Neural cell (in vitro differentiated cells): ENCODE data around the gene TEKT5. TPM values are rescaled to one million over a fixed set of nuclear protein-coding genes. Genes with fewer than 3 reads are reported as not detected.

Experiments
- H2AFZ ChIP-seq: fragments of 200-600, 300-800 bp; sonication (generic), shearing (Covaris generic); 2 replicates; pipeline ENCODE4 v1.6.0; 2014; ENCODE audit warnings: low read depth, mild to moderate bottlenecking, antibody characterized with exemption, low read length, moderate library complexity
- H3F3A ChIP-seq: fragments of 200-600 bp; shearing (Covaris generic); 2 replicates; pipeline ENCODE4 v1.6.1; 2016; ENCODE audit warnings: mild to moderate bottlenecking, moderate library complexity, mixed read lengths, antibody characterized with exemption, low read length; ENCODE audit not compliant: insufficient read depth, poor library complexity, severe bottlenecking
- H3K27ac ChIP-seq: fragments of 200-600, 300-800 bp; sonication (generic), shearing (Covaris generic); 2 replicates; pipeline ENCODE4 v1.5.1; 2014; ENCODE audit warnings: mild to moderate bottlenecking, low read length, moderate library complexity
- H3K27me3 ChIP-seq: fragments of 300-800, 200-600 bp; sonication (generic), shearing (Covaris generic); 2 replicates; pipeline ENCODE4 v1.6.0; 2014; ENCODE audit warnings: mild to moderate bottlenecking, low read depth, low read length, moderate library complexity; ENCODE audit not compliant: insufficient read depth
- H3K36me3 ChIP-seq: fragments of 300-800, 200-600 bp; sonication (generic), shearing (Covaris generic); 2 replicates; pipeline ENCODE4 v1.5.1; 2014; ENCODE audit warnings: mild to moderate bottlenecking, antibody characterized with exemption, low read length, moderate library complexity; ENCODE audit not compliant: insufficient read depth
- H3K4me2 ChIP-seq: fragments of 300-800, 200-600 bp; sonication (generic), shearing (Covaris generic); 2 replicates; pipeline ENCODE4 v1.6.0; 2014; ENCODE audit warnings: mild to moderate bottlenecking, low read length
- H3K4me3 ChIP-seq: fragments of 300-800, 200-600 bp; sonication (generic), shearing (Covaris generic); 2 replicates; pipeline ENCODE4 v1.5.1; 2014; ENCODE audit warnings: mild to moderate bottlenecking, low read length, moderate library complexity
- H3K79me2 ChIP-seq: fragments of 200-600 bp; shearing (Covaris generic); replicated peaks from 2 replicates; pipeline ENCODE4 v1.6.0; 2014; ENCODE audit warnings: mild to moderate bottlenecking, low read length, moderate library complexity; ENCODE audit not compliant: insufficient read depth
- H3K9ac ChIP-seq: fragments of 300-800, 200-600 bp; sonication (generic), shearing (Covaris generic); 2 replicates; pipeline ENCODE4 v1.6.1; 2016; ENCODE audit warnings: mild to moderate bottlenecking, low read length, mixed read lengths
- H3K9me2 ChIP-seq: fragments of 200-600 bp; shearing (Covaris generic); 2 replicates; pipeline ENCODE4 v1.6.1; 2016; ENCODE audit warnings: mild to moderate bottlenecking, low read length, mixed read lengths; ENCODE audit not compliant: insufficient read depth
- H3K9me3 ChIP-seq: fragments of 200-600, 300-800 bp; sonication (generic), shearing (Covaris generic); 2 replicates; pipeline ENCODE4 v1.6.1; 2016; ENCODE audit warnings: mild to moderate bottlenecking, mixed run types, low read length, moderate library complexity, mixed read lengths
- H4K20me1 ChIP-seq: fragments of 200-600 bp; shearing (Covaris generic); 2 replicates; pipeline ENCODE4 v1.6.1; 2016; ENCODE audit warnings: mild to moderate bottlenecking, mixed run types; ENCODE audit not compliant: insufficient read depth
- CTCF ChIP-seq: fragments of 450-650 bp; IDR thresholded peaks from 2 replicates; pipeline ENCODE4 v1.5.1; 2014; ENCODE audit warnings: antibody characterized with exemption, mild to moderate bottlenecking, moderate library complexity; ENCODE audit not compliant: poor library complexity, severe bottlenecking
- EP300 ChIP-seq: fragments of 450-650 bp; conservative IDR thresholded peaks from 2 replicates; pipeline ENCODE4 v1.6.1; 2014; ENCODE audit warnings: antibody characterized with exemption, mild to moderate bottlenecking, moderate library complexity; ENCODE audit not compliant: poor library complexity, severe bottlenecking
- EZH2 ChIP-seq: fragments of 200-600, 300-800 bp; shearing (Covaris generic), sonication (generic); IDR thresholded peaks from 2 replicates; pipeline ENCODE4 v1.6.1; 2014; ENCODE audit warnings: antibody characterized with exemption, low read length, borderline replicate concordance, mild to moderate bottlenecking; ENCODE audit not compliant: insufficient read depth, poor library complexity, severe bottlenecking
- MXI1 ChIP-seq: fragments of 450-650 bp; conservative IDR thresholded peaks from 2 replicates; pipeline ENCODE4 v1.6.1; 2014; ENCODE audit warnings: antibody characterized with exemption, mild to moderate bottlenecking; ENCODE audit not compliant: poor library complexity, severe bottlenecking
- POLR2AphosphoS5 ChIP-seq: IDR thresholded peaks from 2 replicates; pipeline ENCODE4 v1.6.1; 2012
- RAD21 ChIP-seq: fragments of 450-650 bp; conservative IDR thresholded peaks from 2 replicates; pipeline ENCODE4 v1.6.1; 2014; ENCODE audit warnings: antibody characterized with exemption, mild to moderate bottlenecking, moderate library complexity
- REST ChIP-seq: IDR thresholded peaks from 2 replicates; pipeline ENCODE4 v1.6.1; 2012; ENCODE audit warnings: borderline replicate concordance
- SMC3 ChIP-seq: fragments of 450-650 bp; conservative IDR thresholded peaks from 2 replicates; pipeline ENCODE4 v1.6.1; 2014; ENCODE audit warnings: antibody characterized with exemption, mild to moderate bottlenecking, moderate library complexity; ENCODE audit not compliant: poor library complexity
- TAF1 ChIP-seq: IDR thresholded peaks from 2 replicates; pipeline ENCODE4 v1.6.1; 2012; ENCODE audit warnings: low read depth
- polyA plus RNA-seq: library from polyadenylated mRNA; depleted of rRNA; stranded (reverse); fragments of >200 nt; gene quantifications from 2 replicates; pipeline ENCODE4 v1.2.3, GENCODE V29; 2014

Gene TEKT5
- polyA plus RNA-seq, 1 donor from 2014 or later: not detected

GRCh38 chr16:10623059-10623458 is 71.7 kb downstream of the TEKT5 start:
- no peaks in the 10 kb centered on the region for H3F3A ChIP-seq
- no peaks in the 10 kb centered on the region for H4K20me1 ChIP-seq
- no peaks in the 10 kb centered on the region for H3K9me3 ChIP-seq
- no peak overlapping the region for H2AFZ ChIP-seq
- H3K36me3 ChIP-seq: no peaks in the 10 kb centered on the region
- no peak overlapping the region for H3K27ac ChIP-seq
- H3K9me2 ChIP-seq: no peaks in the 10 kb centered on the region
- no peak for TF ChIP-seq TAF1
- no peak for TF ChIP-seq CTCF
- TF ChIP-seq POLR2AphosphoS5: no peak
- no peak for TF ChIP-seq RAD21
- TF ChIP-seq SMC3: no peak
- no peak for TF ChIP-seq REST
- TF ChIP-seq MXI1: no peak
- TF ChIP-seq EZH2: no peak
- TF ChIP-seq EP300: no peak
- H3K9ac ChIP-seq: no peak overlapping the region
- no peak overlapping the region for H3K4me3 ChIP-seq
- no peaks in the 10 kb centered on the region for H3K79me2 ChIP-seq
- no peak overlapping the region for H3K4me2 ChIP-seq
- H3K27me3 ChIP-seq: no peaks in the 10 kb centered on the region

GRCh38 chr16:10622036-10622921 is 72.5 kb downstream of the TEKT5 start:
- H3K9me3 ChIP-seq: no peaks in the 10 kb centered on the region
- no peak overlapping the region for H2AFZ ChIP-seq
- no peak for TF ChIP-seq RAD21
- no peak for TF ChIP-seq MXI1
- no peak for TF ChIP-seq POLR2AphosphoS5
- TF ChIP-seq CTCF: no peak
- TF ChIP-seq TAF1: no peak
- no peak for TF ChIP-seq EP300
- TF ChIP-seq REST: no peak
- no peak for TF ChIP-seq EZH2
- TF ChIP-seq SMC3: no peak
- H3K9me2 ChIP-seq: no peaks in the 10 kb centered on the region
- no peaks in the 10 kb centered on the region for H4K20me1 ChIP-seq
- H3K36me3 ChIP-seq: no peaks in the 10 kb centered on the region
- H3F3A ChIP-seq: no peaks in the 10 kb centered on the region
- H3K9ac ChIP-seq: no peak overlapping the region
- H3K27ac ChIP-seq: no peak overlapping the region
- H3K79me2 ChIP-seq: no peaks in the 10 kb centered on the region
- H3K4me3 ChIP-seq: no peak overlapping the region
- H3K27me3 ChIP-seq: no peaks in the 10 kb centered on the region
- H3K4me2 ChIP-seq: no peak overlapping the region
